VCaP (cell line): Measurements from ENCODE around the gene ZNF736.

Source experiments
- H3K27ac ChIP-seq: fragments of 450-650 bp; 2 replicates; pipeline ENCODE4 v1.5.1; 2017
- CTCF ChIP-seq: fragments of 450-650 bp; conservative IDR thresholded peaks from 2 replicates; pipeline ENCODE4 v1.5.1; 2017; ENCODE audit warnings: mild to moderate bottlenecking, moderate library complexity

ZNF736 gene

GRCh38 chr7:64371116-64371515 lies 57.4 kb downstream of the ZNF736 start:
- H3K27ac ChIP-seq = no peak overlapping the region
- TF ChIP-seq CTCF = no peak

GRCh38 chr7:64373017-64373416 lies 59.3 kb downstream of the ZNF736 start:
- TF ChIP-seq CTCF = no peak
- no peak overlapping the region for H3K27ac ChIP-seq

- TF ChIP-seq CTCF = no peak
- H3K27ac ChIP-seq = no peak overlapping the region
Measured at GRCh38 chr7:64400401-64400800, 86.6 kb downstream of the ZNF736 start.
